Measurements from ENCODE around the gene ANKRD60.

ANKRD60 gene

GRCh38 chr20:58188527-58188926, 39.9 kb downstream of the ANKRD60 start:
- DNase-seq: no peak

- no peak for DNase-seq
Observed at GRCh38 chr20:58184984-58185383, 43.5 kb downstream of the ANKRD60 start.

GRCh38 chr20:58184063-58184462, 44.4 kb downstream of the ANKRD60 start:
- DNase-seq: no peak

GRCh38 chr20:58182521-58183140, 45.8 kb downstream of the ANKRD60 start:
- DNase-seq: no peak

GRCh38 chr20:58179432-58180099, 48.9 kb downstream of the ANKRD60 start:
- peak; percentile 84 for DNase-seq

GRCh38 chr20:58179083-58179431, 49.4 kb downstream of the ANKRD60 start:
- DNase-seq: no peak

- no peak for DNase-seq
Observed at GRCh38 chr20:58177799-58178198, 50.7 kb downstream of the ANKRD60 start.

- no peak for DNase-seq
Observed at GRCh38 chr20:58175836-58176235, 52.6 kb downstream of the ANKRD60 start.

- DNase-seq: no peak
Observed at GRCh38 chr20:58175425-58175824, 53.0 kb downstream of the ANKRD60 start.

GRCh38 chr20:58174708-58175280, 53.7 kb downstream of the ANKRD60 start:
- DNase-seq: peak; percentile 68

- no peak for DNase-seq
Observed at GRCh38 chr20:58173930-58174707, 54.3 kb downstream of the ANKRD60 start.

- no peak for DNase-seq
Observed at GRCh38 chr20:58173091-58173490, 55.4 kb downstream of the ANKRD60 start.

GRCh38 chr20:58171796-58172425, 56.5 kb downstream of the ANKRD60 start:
- no peak for DNase-seq

GRCh38 chr20:58169450-58169849, 59.0 kb downstream of the ANKRD60 start:
- no peak for DNase-seq

GRCh38 chr20:58168843-58169242, 59.6 kb downstream of the ANKRD60 start:
- DNase-seq: no peak

GRCh38 chr20:58167759-58168158, 60.7 kb downstream of the ANKRD60 start:
- no peak for DNase-seq

Data from right kidney (tissue), 1 donor.